GM12891 (cell line): ENCODE results near the gene CALY.

Experiments used
- PAX5 ChIP-seq: IDR thresholded peaks from 2 replicates; pipeline ENCODE4 v1.6.1; 2011; ENCODE audit warnings: low read length, moderate library complexity, mild to moderate bottlenecking; ENCODE audit not compliant: insufficient read depth, severe bottlenecking
- POLR2A ChIP-seq: IDR thresholded peaks from 2 replicates; pipeline ENCODE4 v1.6.1; 2011; ENCODE audit warnings: low read depth, low read length, control low read depth
- POLR2AphosphoS5 ChIP-seq: IDR thresholded peaks from 2 replicates; pipeline ENCODE4 v1.6.1; 2011; ENCODE audit warnings: low read depth, low read length, control low read depth
- TAF1 ChIP-seq: IDR thresholded peaks from 2 replicates; pipeline ENCODE4 v1.6.1; 2011; ENCODE audit warnings: low read depth, low read length, control low read depth

DNA sequence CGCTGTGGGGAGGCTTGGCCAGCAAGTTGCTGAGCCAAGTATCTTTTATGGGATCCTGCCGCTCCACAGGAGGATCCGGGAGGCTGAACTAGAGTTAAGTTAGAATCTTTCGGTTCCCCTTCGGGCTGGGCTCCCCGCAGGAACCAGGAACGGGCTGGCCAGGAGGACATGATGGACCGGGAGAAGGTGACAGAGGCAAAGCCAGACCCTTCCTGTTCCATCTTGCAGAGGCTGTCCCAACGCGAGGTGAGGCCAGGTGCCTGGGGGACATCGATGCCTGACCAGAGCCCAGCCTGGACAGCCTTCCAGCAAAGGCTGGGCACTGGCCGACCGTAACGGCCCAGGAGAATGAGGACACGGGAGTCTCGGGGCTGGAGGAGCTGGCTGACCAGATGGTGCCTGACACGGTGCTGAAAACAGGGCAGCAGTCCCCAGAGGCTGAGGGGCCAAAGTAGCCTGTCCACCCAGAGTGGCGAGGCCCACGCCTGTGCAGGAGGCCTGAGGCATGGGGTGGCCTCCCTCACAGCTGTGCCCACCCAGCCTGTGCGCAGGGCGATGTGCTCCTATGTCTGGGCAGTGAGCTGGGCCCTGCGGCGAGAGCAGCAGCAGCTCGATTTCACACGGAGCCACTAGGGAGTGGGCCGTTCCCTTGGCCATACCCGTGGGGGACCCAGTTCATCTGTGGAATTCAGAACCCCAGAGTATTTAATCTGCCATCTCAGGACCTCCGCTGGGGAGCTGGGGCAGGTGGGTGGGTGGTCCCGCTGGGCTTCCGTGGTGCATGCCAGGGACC is 40.5 kb upstream of the CALY start:
- no peak for TF ChIP-seq POLR2AphosphoS5
- TF ChIP-seq POLR2A = no peak
- TF ChIP-seq PAX5 = no peak
- no peak for TF ChIP-seq TAF1
